Endodermal cell (in vitro differentiated cells): ENCODE results near the gene IP6K1. TPM values are rescaled to one million over a fixed set of nuclear protein-coding genes. Genes with fewer than 3 reads are reported as not detected.

Source experiments
- DNase-seq: peaks from one replicate; pipeline ENCODE4 v3.0.0-alpha.2; 2017
- H3K27ac ChIP-seq: 2 replicates; pipeline ENCODE4 v1.5.1; 2013; ENCODE audit warnings: mild to moderate bottlenecking, low read depth, low read length, moderate library complexity
- H3K27me3 ChIP-seq: 2 replicates; pipeline ENCODE4 v1.6.1; 2013; ENCODE audit warnings: mild to moderate bottlenecking, low read length, moderate library complexity; ENCODE audit not compliant: insufficient read depth, control insufficient read depth, poor library complexity, severe bottlenecking
- H3K36me3 ChIP-seq: 2 replicates; pipeline ENCODE4 v1.7.0; 2013; ENCODE audit warnings: mild to moderate bottlenecking, low read length, moderate library complexity; ENCODE audit not compliant: control insufficient read depth, insufficient read depth
- H3K4me1 ChIP-seq: one replicate; pipeline ENCODE4 v1.7.0; 2013; ENCODE audit warnings: low read length; ENCODE audit not compliant: control insufficient read depth, insufficient read depth
- H3K4me3 ChIP-seq: 2 replicates; pipeline ENCODE4 v1.5.1; 2013; ENCODE audit warnings: mild to moderate bottlenecking, low read length, moderate library complexity
- H3K9ac ChIP-seq: 2 replicates; pipeline ENCODE4 v1.6.1; 2013; ENCODE audit warnings: mild to moderate bottlenecking, low read length, moderate library complexity; ENCODE audit not compliant: poor library complexity, severe bottlenecking; ENCODE audit errors: extremely low read depth
- H3K9me3 ChIP-seq: 2 replicates; pipeline ENCODE4 v1.6.1; 2013; ENCODE audit warnings: mild to moderate bottlenecking, low read length, moderate library complexity; ENCODE audit not compliant: control insufficient read depth
- H3K27ac Mint-ChIP-seq: 2 replicates; pipeline ENCODE4 v1.8.0; 2020; ENCODE audit warnings: mixed read lengths
- H3K27me3 Mint-ChIP-seq: 2 replicates; pipeline ENCODE4 v1.8.0; 2021; ENCODE audit warnings: mild to moderate bottlenecking, mixed read lengths; ENCODE audit not compliant: insufficient read depth
- H3K36me3 Mint-ChIP-seq: 2 replicates; pipeline ENCODE4 v1.8.0; 2020; ENCODE audit warnings: low read depth, mixed read lengths
- H3K4me1 Mint-ChIP-seq: 2 replicates; pipeline ENCODE4 v1.8.0; 2020; ENCODE audit warnings: mixed read lengths
- H3K4me3 Mint-ChIP-seq: 2 replicates; pipeline ENCODE4 v1.8.0; 2020; ENCODE audit warnings: mild to moderate bottlenecking, moderate library complexity, mixed read lengths
- H3K9me3 Mint-ChIP-seq: 2 replicates; pipeline ENCODE4 v1.8.0; 2020; ENCODE audit warnings: mild to moderate bottlenecking, mixed read lengths
- WGBS, 2 experiments: methylation state at CpG; one replicate each; pipeline versions ENCODE4 v1.1.5 to v1.1.7; 2013; ENCODE audit warnings: missing lambda C conversion rate in 2 of 2, mixed read lengths in 1 of 2; ENCODE audit not compliant: insufficient coverage in 1 of 2, insufficient read length in 1 of 2; 5-methylcytosine and 5-hydroxymethylcytosine counted together
- total RNA-seq, 2 donors: library from RNA; stranded (reverse); fragmentation: NEBNext Ultra II Directional in 1 of 2; extraction: Animal tissue kit (Norgen Biotek cat#: 25700) in 1 of 2; gene quantifications; 2 replicates in 1 of 2; 3 replicates in 1 of 2; pipeline ENCODE4 v1.2.1, GENCODE V29; 2021
- TF ChIP-seq, protein P1 (sequence below): fragments of 200-600 bp; sonication (generic); conservative IDR thresholded peaks from 2 replicates; pipeline ENCODE4 v1.5.0; 2021; ENCODE audit warnings: antibody characterized with exemption, mild to moderate bottlenecking

The IP6K1 gene
- total RNA-seq, 2 donors from 2014 or later = 45.8 to 49.8 TPM

DNA sequence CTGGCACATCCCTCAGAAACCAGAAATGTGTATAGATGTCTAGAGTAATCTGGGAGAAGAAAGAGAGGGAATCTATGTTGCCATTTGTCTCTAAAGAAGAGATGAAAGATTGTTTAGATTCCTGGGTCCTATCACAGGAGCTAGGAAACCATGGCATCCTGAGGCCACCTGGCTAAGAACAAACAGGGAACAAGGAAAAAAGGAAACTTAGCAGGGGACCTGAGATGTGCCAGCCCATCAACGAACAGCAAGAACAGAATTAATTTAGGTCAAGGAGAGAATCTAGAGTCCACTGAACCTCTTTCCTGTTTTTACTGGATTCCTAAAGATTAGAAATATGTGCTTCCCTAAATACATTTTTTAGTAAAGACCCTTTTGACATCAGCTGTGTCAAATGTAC, 30.3 kb downstream of the IP6K1 start:
- Mint-ChIP-seq H3K27me3 (no peaks in the 10 kb centered on the region), H3K9me3 (no peaks in the 10 kb centered on the region), H3K36me3 (peaks cover 17% of the 10 kb centered on the region), H3K27ac (peak overlapping the region; percentile 38), H3K4me3 (no peak overlapping the region), H3K4me1 (peaks cover 17% of the 10 kb centered on the region)
- WGBS, 2 experiments = 73 to 83% methylated on average over 1 of the region's 1 CpG
- TF ChIP-seq, protein P1, sequence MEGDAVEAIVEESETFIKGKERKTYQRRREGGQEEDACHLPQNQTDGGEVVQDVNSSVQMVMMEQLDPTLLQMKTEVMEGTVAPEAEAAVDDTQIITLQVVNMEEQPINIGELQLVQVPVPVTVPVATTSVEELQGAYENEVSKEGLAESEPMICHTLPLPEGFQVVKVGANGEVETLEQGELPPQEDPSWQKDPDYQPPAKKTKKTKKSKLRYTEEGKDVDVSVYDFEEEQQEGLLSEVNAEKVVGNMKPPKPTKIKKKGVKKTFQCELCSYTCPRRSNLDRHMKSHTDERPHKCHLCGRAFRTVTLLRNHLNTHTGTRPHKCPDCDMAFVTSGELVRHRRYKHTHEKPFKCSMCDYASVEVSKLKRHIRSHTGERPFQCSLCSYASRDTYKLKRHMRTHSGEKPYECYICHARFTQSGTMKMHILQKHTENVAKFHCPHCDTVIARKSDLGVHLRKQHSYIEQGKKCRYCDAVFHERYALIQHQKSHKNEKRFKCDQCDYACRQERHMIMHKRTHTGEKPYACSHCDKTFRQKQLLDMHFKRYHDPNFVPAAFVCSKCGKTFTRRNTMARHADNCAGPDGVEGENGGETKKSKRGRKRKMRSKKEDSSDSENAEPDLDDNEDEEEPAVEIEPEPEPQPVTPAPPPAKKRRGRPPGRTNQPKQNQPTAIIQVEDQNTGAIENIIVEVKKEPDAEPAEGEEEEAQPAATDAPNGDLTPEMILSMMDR = no peak
- peaks cover 10% of the 10 kb centered on the region for H3K4me1 ChIP-seq
- H3K9ac ChIP-seq = no peak overlapping the region
- no peak overlapping the region for H3K27ac ChIP-seq
- DNase-seq = no peak
- H3K4me3 ChIP-seq = peak overlapping the region; percentile 50
- H3K36me3 ChIP-seq = peaks cover 7% of the 10 kb centered on the region
- H3K9me3 ChIP-seq = no peaks in the 10 kb centered on the region
- no peaks in the 10 kb centered on the region for H3K27me3 ChIP-seq

DNA sequence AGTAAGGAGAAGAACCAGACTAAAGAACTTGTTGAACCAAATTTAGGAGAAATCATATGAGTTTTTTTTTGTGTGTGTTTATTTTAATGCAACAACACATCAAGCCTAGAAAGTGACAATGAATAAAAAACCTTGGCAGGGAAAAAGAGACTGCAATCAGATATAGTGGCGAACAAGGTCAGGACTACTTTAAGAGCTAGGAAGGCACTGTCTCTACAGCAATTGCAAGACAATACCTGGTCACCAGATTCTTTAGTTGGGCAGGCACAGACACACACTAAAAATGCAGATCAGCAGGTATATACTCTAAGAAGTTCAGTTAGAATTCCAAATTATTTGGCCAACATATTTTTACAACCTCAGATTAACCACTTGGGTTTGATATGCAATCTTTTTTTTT, 31.8 kb downstream of the IP6K1 start:
- Mint-ChIP-seq H3K27me3 (no peaks in the 10 kb centered on the region), H3K27ac (no peak overlapping the region), H3K9me3 (no peaks in the 10 kb centered on the region), H3K4me3 (no peak overlapping the region), H3K4me1 (peaks cover 17% of the 10 kb centered on the region), H3K36me3 (peaks cover 15% of the 10 kb centered on the region)
- 70 to 95% methylated on average over 1 of the region's 1 CpG for WGBS, 2 experiments
- no peak overlapping the region for H3K4me3 ChIP-seq
- no peak overlapping the region for H3K27ac ChIP-seq
- H3K4me1 ChIP-seq = peaks cover 10% of the 10 kb centered on the region
- TF ChIP-seq, protein P1 = no peak
- no peak for DNase-seq
- H3K27me3 ChIP-seq = no peaks in the 10 kb centered on the region
- no peak overlapping the region for H3K9ac ChIP-seq
- no peaks in the 10 kb centered on the region for H3K9me3 ChIP-seq
- H3K36me3 ChIP-seq = peaks cover 9% of the 10 kb centered on the region

DNA sequence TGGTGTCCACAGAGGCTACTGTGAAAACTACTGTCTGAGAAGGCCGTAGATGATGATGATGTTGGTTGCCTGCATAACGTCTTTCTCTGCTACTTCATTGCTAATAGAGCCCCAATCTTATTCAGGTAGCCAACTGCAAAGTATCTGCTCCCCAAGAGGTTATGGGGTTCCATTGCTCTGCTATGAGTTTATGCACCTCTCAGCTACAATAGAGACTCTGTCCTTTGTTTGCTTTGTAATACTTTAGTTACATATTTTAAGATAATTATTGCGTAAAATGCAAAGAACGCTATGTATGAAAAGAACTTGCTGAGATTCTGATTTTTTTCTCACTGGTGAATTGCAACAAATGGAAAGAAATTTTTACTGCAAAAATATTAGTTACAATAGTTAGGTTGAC, 34.8 kb downstream of the IP6K1 start:
- Mint-ChIP-seq H3K36me3 (peaks cover 24% of the 10 kb centered on the region), H3K4me1 (peaks cover 9% of the 10 kb centered on the region), H3K27ac (no peak overlapping the region), H3K27me3 (no peaks in the 10 kb centered on the region), H3K9me3 (no peaks in the 10 kb centered on the region), H3K4me3 (no peak overlapping the region)
- TF ChIP-seq, protein P1 = no peak
- Histone ChIP-seq H3K27me3 (no peaks in the 10 kb centered on the region), H3K27ac (no peak overlapping the region), H3K9ac (no peak overlapping the region), H3K4me1 (peaks cover 10% of the 10 kb centered on the region), H3K9me3 (no peaks in the 10 kb centered on the region), H3K36me3 (peaks cover 31% of the 10 kb centered on the region), H3K4me3 (no peak overlapping the region)
- no peak for DNase-seq
- 99 to 100% methylated on average over 2 to 4 of the region's 4 CpGs for WGBS, 2 experiments
